ENCODE measurements around the gene ROS1. TPM values are rescaled to one million over a fixed set of nuclear protein-coding genes. Genes with fewer than 3 reads are reported as not detected.

ROS1 gene
- total RNA-seq, 4 donors from 2014 or later, result 0.18 to 0.94 (median 0.47) TPM; not detected in 1

- H3K4me3 ChIP-seq, result no peak overlapping the region
- TF ChIP-seq CTCF (IDR thresholded peaks at IDR 0.05), result no peak
- no peak for TF ChIP-seq POLR2A (IDR thresholded peaks at IDR 0.05)
- H3K9me3 ChIP-seq, result no peaks in the 10 kb centered on the region
- H3K36me3 ChIP-seq, result no peaks in the 10 kb centered on the region
- no peak overlapping the region for H3K27ac ChIP-seq
- H3K27me3 ChIP-seq, result no peaks in the 10 kb centered on the region
- no peak for DNase-seq
- H3K4me1 ChIP-seq, result no peaks in the 10 kb centered on the region
These were observed 135.4 kb downstream of the ROS1 start for GRCh38 chr6:117290173-117290846.

GRCh38 chr6:117288083-117288715, 137.5 kb downstream of the ROS1 start:
- Histone ChIP-seq H3K27me3 (no peaks in the 10 kb centered on the region), H3K9me3 (no peaks in the 10 kb centered on the region), H3K36me3 (no peaks in the 10 kb centered on the region), H3K27ac (no peak overlapping the region), H3K4me1 (no peaks in the 10 kb centered on the region), H3K4me3 (no peak overlapping the region)
- TF ChIP-seq POLR2A (IDR thresholded peaks at IDR 0.05), result no peak
- no peak for TF ChIP-seq CTCF (IDR thresholded peaks at IDR 0.05)
- no peak for DNase-seq

GRCh38 chr6:117280922-117281321, 144.8 kb downstream of the ROS1 start:
- DNase-seq, result no peak
- no peaks in the 10 kb centered on the region for H3K4me1 ChIP-seq
- H3K36me3 ChIP-seq, result no peaks in the 10 kb centered on the region
- H3K9me3 ChIP-seq, result no peaks in the 10 kb centered on the region
- H3K27ac ChIP-seq, result no peak overlapping the region
- TF ChIP-seq CTCF (IDR thresholded peaks at IDR 0.05) (no peak), POLR2A (IDR thresholded peaks at IDR 0.05) (no peak)
- no peaks in the 10 kb centered on the region for H3K27me3 ChIP-seq
- no peak overlapping the region for H3K4me3 ChIP-seq

- Histone ChIP-seq H3K9me3 (no peaks in the 10 kb centered on the region), H3K4me3 (no peak overlapping the region), H3K27ac (no peak overlapping the region), H3K27me3 (no peaks in the 10 kb centered on the region), H3K36me3 (no peaks in the 10 kb centered on the region), H3K4me1 (no peaks in the 10 kb centered on the region)
- TF ChIP-seq POLR2A (IDR thresholded peaks at IDR 0.05), result no peak
- no peak for TF ChIP-seq CTCF (IDR thresholded peaks at IDR 0.05)
- no peak for DNase-seq
These were observed 148.9 kb downstream of the ROS1 start for GRCh38 chr6:117276778-117277316.

GRCh38 chr6:117275711-117276110, 150.0 kb downstream of the ROS1 start:
- DNase-seq, result no peak
- Histone ChIP-seq H3K27me3 (peaks cover 0 to 7% of the 10 kb centered on the region in 2 donors), H3K4me3 (no peak overlapping the region), H3K4me1 (peaks cover 0 to 4% (median 0%) of the 10 kb centered on the region in 4 donors), H3K36me3 (no peaks in the 10 kb centered on the region), H3K9me3 (no peaks in the 10 kb centered on the region), H3K27ac (no peak overlapping the region)
- TF ChIP-seq POLR2A (IDR thresholded peaks at IDR 0.05), result no peak

GRCh38 chr6:117275205-117275604, 150.5 kb downstream of the ROS1 start:
- DNase-seq, result no peak
- peaks cover 0 to 8% (median 2%) of the 10 kb centered on the region in 4 donors for H3K4me1 ChIP-seq
- H3K4me3 ChIP-seq, result no peak overlapping the region
- peaks cover 0 to 13% of the 10 kb centered on the region in 2 donors for H3K27me3 ChIP-seq
- H3K27ac ChIP-seq, result no peak overlapping the region
- H3K36me3 ChIP-seq, result no peaks in the 10 kb centered on the region
- TF ChIP-seq POLR2A (IDR thresholded peaks at IDR 0.05) (no peak), CTCF (IDR thresholded peaks at IDR 0.05) (no peak)
- H3K9me3 ChIP-seq, result no peaks in the 10 kb centered on the region
